ENCODE measurements around the gene TP53BP1.

DNA sequence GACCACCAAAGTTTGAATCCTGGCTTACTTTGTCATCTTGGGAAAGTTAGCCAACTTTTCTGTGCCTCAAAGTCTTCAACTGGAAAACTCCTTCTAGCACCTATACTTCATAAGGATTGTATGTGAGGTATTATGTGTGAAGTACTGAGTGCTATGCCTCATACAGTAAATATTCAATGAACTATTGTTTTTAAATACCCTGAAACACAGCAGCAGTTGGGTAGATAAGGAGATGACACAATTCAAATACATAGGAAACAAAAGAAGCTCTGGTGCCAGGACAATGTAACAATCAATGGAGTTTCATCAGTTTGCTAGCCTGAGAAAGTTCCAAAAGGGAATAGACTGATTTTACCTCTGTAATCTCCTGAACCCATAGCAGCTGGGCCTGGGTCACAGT, 78.8 kb downstream of the TP53BP1 start:
- TF ChIP-seq, protein P1, sequence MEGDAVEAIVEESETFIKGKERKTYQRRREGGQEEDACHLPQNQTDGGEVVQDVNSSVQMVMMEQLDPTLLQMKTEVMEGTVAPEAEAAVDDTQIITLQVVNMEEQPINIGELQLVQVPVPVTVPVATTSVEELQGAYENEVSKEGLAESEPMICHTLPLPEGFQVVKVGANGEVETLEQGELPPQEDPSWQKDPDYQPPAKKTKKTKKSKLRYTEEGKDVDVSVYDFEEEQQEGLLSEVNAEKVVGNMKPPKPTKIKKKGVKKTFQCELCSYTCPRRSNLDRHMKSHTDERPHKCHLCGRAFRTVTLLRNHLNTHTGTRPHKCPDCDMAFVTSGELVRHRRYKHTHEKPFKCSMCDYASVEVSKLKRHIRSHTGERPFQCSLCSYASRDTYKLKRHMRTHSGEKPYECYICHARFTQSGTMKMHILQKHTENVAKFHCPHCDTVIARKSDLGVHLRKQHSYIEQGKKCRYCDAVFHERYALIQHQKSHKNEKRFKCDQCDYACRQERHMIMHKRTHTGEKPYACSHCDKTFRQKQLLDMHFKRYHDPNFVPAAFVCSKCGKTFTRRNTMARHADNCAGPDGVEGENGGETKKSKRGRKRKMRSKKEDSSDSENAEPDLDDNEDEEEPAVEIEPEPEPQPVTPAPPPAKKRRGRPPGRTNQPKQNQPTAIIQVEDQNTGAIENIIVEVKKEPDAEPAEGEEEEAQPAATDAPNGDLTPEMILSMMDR (IDR thresholded peaks at IDR 0.05), result no peak
- TF ChIP-seq POLR2A (IDR thresholded peaks at IDR 0.05) (no peak), EP300 (IDR thresholded peaks at IDR 0.05) (no peak)

Measured in stomach (tissue), 4 donors.